GM21717 (cell line): ENCODE results near the gene NPAS2.

Experiments
- ATAC-seq: cut with Tn5 transposase; IDR thresholded peaks from one replicate; pipeline ENCODE4 v1.9.1; 2021; ENCODE audit warnings: mild to moderate bottlenecking, moderate library complexity; ENCODE audit not compliant: unreplicated experiment

The NPAS2 gene

GRCh38 chr2:100793220-100793619 lies 26.7 kb upstream of the NPAS2 start:
- ATAC-seq, result no peak

- no peak for ATAC-seq
These were observed 26.0 kb upstream of the NPAS2 start for GRCh38 chr2:100793982-100794381.

- ATAC-seq, result no peak
These were observed 23.3 kb upstream of the NPAS2 start for GRCh38 chr2:100796499-100797100.

- no peak for ATAC-seq
These were observed 20.3 kb upstream of the NPAS2 start for GRCh38 chr2:100799686-100800085.

- no peak for ATAC-seq
These were observed 19.0 kb upstream of the NPAS2 start for GRCh38 chr2:100800915-100801314.

- no peak for ATAC-seq
These were observed 18.5 kb upstream of the NPAS2 start for GRCh38 chr2:100801402-100801801.

- no peak for ATAC-seq
These were observed 17.9 kb upstream of the NPAS2 start for GRCh38 chr2:100802066-100802465.

- ATAC-seq, result no peak
These were observed 16.6 kb upstream of the NPAS2 start for GRCh38 chr2:100803334-100803733.

- ATAC-seq, result no peak
These were observed 13.4 kb upstream of the NPAS2 start for GRCh38 chr2:100806550-100806949.

- no peak for ATAC-seq
These were observed 12.2 kb upstream of the NPAS2 start for GRCh38 chr2:100807707-100808106.

- ATAC-seq, result no peak
These were observed 11.4 kb upstream of the NPAS2 start for GRCh38 chr2:100808582-100808981.

GRCh38 chr2:100809506-100809905 lies 10.4 kb upstream of the NPAS2 start:
- ATAC-seq, result no peak

GRCh38 chr2:100810603-100811145 lies 9.3 kb upstream of the NPAS2 start:
- ATAC-seq, result no peak

- no peak for ATAC-seq
These were observed 7.8 kb upstream of the NPAS2 start for GRCh38 chr2:100812116-100812515.

GRCh38 chr2:100812573-100812972 lies 7.4 kb upstream of the NPAS2 start:
- ATAC-seq, result no peak

GRCh38 chr2:100813527-100813926 lies 6.4 kb upstream of the NPAS2 start:
- no peak for ATAC-seq

- no peak for ATAC-seq
These were observed 5.9 kb upstream of the NPAS2 start for GRCh38 chr2:100814043-100814442.

- no peak for ATAC-seq
These were observed 5.5 kb upstream of the NPAS2 start for GRCh38 chr2:100814453-100814852.

- ATAC-seq, result no peak
These were observed 2.5 kb upstream of the NPAS2 start for GRCh38 chr2:100817388-100817985.

- no peak for ATAC-seq
These were observed 1.8 kb upstream of the NPAS2 start for GRCh38 chr2:100818003-100818605.

- ATAC-seq, result no peak
These were observed 1.2 kb upstream of the NPAS2 start for GRCh38 chr2:100818606-100819369.

GRCh38 chr2:100820273-100820522 lies 259 bp downstream of the NPAS2 start:
- ATAC-seq, result no peak
